Panc1 (cell line): ENCODE measurements around the gene BBOF1. TPM values are rescaled to one million over a fixed set of nuclear protein-coding genes. Genes with fewer than 3 reads are reported as not detected.
"Not testable (repeated sequence)": the region's sequence is repeated elsewhere in the genome, so short reads cannot be mapped to it uniquely, and the experiment has no call there.

Experiments
- ATAC-seq: fragments of 200-7000 bp; cut with Tn5 transposase; 2 replicates; pipeline ENCODE4 v1.9.1; 2020; ENCODE audit warnings: mild to moderate bottlenecking, moderate library complexity
- BruUV-seq: library from RNA; stranded (reverse); fragments of 400-500 nt; replicated peaks from 2 replicates; lab custom pipeline; 2021; lab: Mats Ljungman, UMichigan
- CTCF ChIA-PET: fragments of 300-600 bp; sonication (Branson Sonifier 250); formaldehyde crosslinking; loops from one replicate; lab custom pipeline; 2022; ENCODE audit warnings: antibody characterized with exemption; lab: Charles Lee
- POLR2A ChIA-PET: fragments of 300-600 bp; sonication (Branson Sonifier 250); formaldehyde crosslinking; loops from one replicate; lab custom pipeline; 2022; ENCODE audit warnings: antibody characterized with exemption; lab: Charles Lee
- DNase-seq: peaks from one replicate; pipeline ENCODE4 v3.0.0-alpha.2; 2010; ENCODE audit warnings: low read depth, low spot score
- H3K27ac ChIP-seq: 2 replicates; pipeline ENCODE4 v1.5.1; 2011; ENCODE audit warnings: mild to moderate bottlenecking, low read length, inconsistent platforms
- H3K27me3 ChIP-seq: fragments of 200-500 bp; sonication (Bioruptor generic); 2 replicates; pipeline ENCODE4 v1.6.0; 2014; ENCODE audit warnings: low read length, inconsistent platforms; ENCODE audit not compliant: control insufficient read depth, insufficient read depth
- H3K36me3 ChIP-seq: fragments of 200-500 bp; sonication (Bioruptor generic); 2 replicates; pipeline ENCODE4 v1.5.1; 2014; ENCODE audit warnings: inconsistent platforms, mild to moderate bottlenecking, low read length, moderate library complexity; ENCODE audit not compliant: control insufficient read depth, insufficient read depth
- H3K4me1 ChIP-seq: 2 replicates; pipeline ENCODE4 v1.5.1; 2011; ENCODE audit warnings: inconsistent platforms, mild to moderate bottlenecking, low read length, moderate library complexity; ENCODE audit not compliant: control insufficient read depth, insufficient read depth
- H3K4me3 ChIP-seq, 2 experiments: 2 replicates each; pipeline ENCODE4 v1.5.1; 2011 to 2012; ENCODE audit warnings: low read depth in 2 of 2, low read length in 2 of 2, mild to moderate bottlenecking in 2 of 2, inconsistent platforms in 1 of 2, moderate library complexity in 1 of 2
- H3K9me3 ChIP-seq: fragments of 200-500 bp; sonication (Bioruptor generic); 2 replicates; pipeline ENCODE4 v1.5.1; 2014; ENCODE audit warnings: low read depth, mild to moderate bottlenecking, inconsistent platforms, low read length, moderate library complexity; ENCODE audit not compliant: control insufficient read depth, insufficient read depth
- CTCF ChIP-seq: fragments of 450-650 bp; IDR thresholded peaks from 2 replicates; pipeline ENCODE4 v1.5.1; 2017; ENCODE audit warnings: mild to moderate bottlenecking
- POLR2AphosphoS5 ChIP-seq: IDR thresholded peaks from 2 replicates; pipeline ENCODE4 v1.6.1; 2012; ENCODE audit warnings: mild to moderate bottlenecking, low read depth, low read length, moderate library complexity
- SIN3A ChIP-seq: IDR thresholded peaks from 2 replicates; pipeline ENCODE4 v1.6.1; 2012; ENCODE audit warnings: low read depth, mild to moderate bottlenecking, low read length, moderate library complexity, borderline replicate concordance; ENCODE audit not compliant: insufficient read depth
- TCF7L2 ChIP-seq: IDR thresholded peaks from 2 replicates; pipeline ENCODE4 v1.6.1; 2011; ENCODE audit warnings: mild to moderate bottlenecking, low read depth, low read length, inconsistent platforms
- in situ Hi-C: cut with HindIII; loops from 2 replicates; pipeline ENCODE4 v1.10.0; 2016; ENCODE audit warnings: low sequenced_read_pairs, low pct_unique_long_range_greater_than_20kb
- intact Hi-C: fragments of 100-400 bp; cut with micrococcal nuclease; formaldehyde crosslinking; loops from one replicate; pipeline ENCODE4 v1.10.0; 2022; ENCODE audit not compliant: unreplicated experiment
- total RNA-seq: library from RNA; stranded (reverse); gene quantifications from one replicate; pipeline ENCODE4 v1.2.1, GENCODE V29; 2021; ENCODE audit not compliant: unreplicated experiment
- TF ChIP-seq, protein P1 (sequence below), 2 experiments: IDR thresholded peaks; 2 replicates each; pipeline ENCODE4 v1.6.1; 2011 to 2012; ENCODE audit warnings: low read depth in 2 of 2, control low read depth in 1 of 2, low read length in 1 of 2, mild to moderate bottlenecking in 1 of 2, moderate library complexity in 1 of 2; ENCODE audit not compliant: insufficient read depth in 1 of 2

The BBOF1 gene
- total RNA-seq, 1 experiment from 2014 or later = 1.9 TPM

GRCh38 chr14:73988065-73988464, 31.1 kb upstream of the BBOF1 start:
- intact Hi-C loops = no loop called here
- CTCF ChIA-PET = no interaction called here
- in situ Hi-C loops = no loop called here

GRCh38 chr14:73988656-73989055, 30.5 kb upstream of the BBOF1 start:
- in situ Hi-C loops, H3K4me1 ChIP-seq, CTCF ChIA-PET, POLR2A ChIA-PET, BruUV-seq, H3K27me3 ChIP-seq, ATAC-seq, H3K36me3 ChIP-seq, DNase-seq, intact Hi-C loops, H3K9me3 ChIP-seq, H3K27ac ChIP-seq, H3K4me3 ChIP-seq: not testable (repeated sequence)

More at GRCh38 chr14:73988065-73988464, 31.1 kb upstream of the BBOF1 start:
- H3K27ac ChIP-seq = no peak overlapping the region
- ATAC-seq (no peak), DNase-seq (no peak)
- TF ChIP-seq TCF7L2 (no peak), SIN3A (no peak), CTCF (no peak), POLR2AphosphoS5 (no peak)
- TF ChIP-seq, protein P1, sequence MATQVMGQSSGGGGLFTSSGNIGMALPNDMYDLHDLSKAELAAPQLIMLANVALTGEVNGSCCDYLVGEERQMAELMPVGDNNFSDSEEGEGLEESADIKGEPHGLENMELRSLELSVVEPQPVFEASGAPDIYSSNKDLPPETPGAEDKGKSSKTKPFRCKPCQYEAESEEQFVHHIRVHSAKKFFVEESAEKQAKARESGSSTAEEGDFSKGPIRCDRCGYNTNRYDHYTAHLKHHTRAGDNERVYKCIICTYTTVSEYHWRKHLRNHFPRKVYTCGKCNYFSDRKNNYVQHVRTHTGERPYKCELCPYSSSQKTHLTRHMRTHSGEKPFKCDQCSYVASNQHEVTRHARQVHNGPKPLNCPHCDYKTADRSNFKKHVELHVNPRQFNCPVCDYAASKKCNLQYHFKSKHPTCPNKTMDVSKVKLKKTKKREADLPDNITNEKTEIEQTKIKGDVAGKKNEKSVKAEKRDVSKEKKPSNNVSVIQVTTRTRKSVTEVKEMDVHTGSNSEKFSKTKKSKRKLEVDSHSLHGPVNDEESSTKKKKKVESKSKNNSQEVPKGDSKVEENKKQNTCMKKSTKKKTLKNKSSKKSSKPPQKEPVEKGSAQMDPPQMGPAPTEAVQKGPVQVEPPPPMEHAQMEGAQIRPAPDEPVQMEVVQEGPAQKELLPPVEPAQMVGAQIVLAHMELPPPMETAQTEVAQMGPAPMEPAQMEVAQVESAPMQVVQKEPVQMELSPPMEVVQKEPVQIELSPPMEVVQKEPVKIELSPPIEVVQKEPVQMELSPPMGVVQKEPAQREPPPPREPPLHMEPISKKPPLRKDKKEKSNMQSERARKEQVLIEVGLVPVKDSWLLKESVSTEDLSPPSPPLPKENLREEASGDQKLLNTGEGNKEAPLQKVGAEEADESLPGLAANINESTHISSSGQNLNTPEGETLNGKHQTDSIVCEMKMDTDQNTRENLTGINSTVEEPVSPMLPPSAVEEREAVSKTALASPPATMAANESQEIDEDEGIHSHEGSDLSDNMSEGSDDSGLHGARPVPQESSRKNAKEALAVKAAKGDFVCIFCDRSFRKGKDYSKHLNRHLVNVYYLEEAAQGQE (IDR thresholded peaks at IDR 0.05; ENCODE audit: insufficient read depth in 1 of 2, low read depth in 2 of 2, low read length in 1 of 2) = no peak
- POLR2A ChIA-PET = no interaction called here
- H3K36me3 ChIP-seq = no peaks in the 10 kb centered on the region; the same call in 1 of the 2 replicates
- no TSS peak for BruUV-seq
- H3K9me3 ChIP-seq = no peaks in the 10 kb centered on the region
- H3K4me3 ChIP-seq = no peak overlapping the region
- H3K4me1 ChIP-seq = no peaks in the 10 kb centered on the region
- no peaks in the 10 kb centered on the region for H3K27me3 ChIP-seq

GRCh38 chr14:73991092-73991491, 28.1 kb upstream of the BBOF1 start:
- ATAC-seq (no peak), DNase-seq (no peak)
- ChIA-PET CTCF (no interaction called here), POLR2A (no interaction called here)
- H3K4me3 ChIP-seq = no peak overlapping the region
- no peaks in the 10 kb centered on the region for H3K4me1 ChIP-seq
- H3K9me3 ChIP-seq = no peaks in the 10 kb centered on the region
- no peaks in the 10 kb centered on the region; the same call in 1 of the 2 replicates for H3K36me3 ChIP-seq
- intact Hi-C loops (no loop called here), in situ Hi-C loops (no loop called here)
- TF ChIP-seq POLR2AphosphoS5 (no peak), SIN3A (no peak), CTCF (no peak), TCF7L2 (no peak)
- TF ChIP-seq, protein P1 (IDR thresholded peaks at IDR 0.05; ENCODE audit: insufficient read depth in 1 of 2, low read depth in 2 of 2, low read length in 1 of 2) = no peak
- H3K27me3 ChIP-seq = no peaks in the 10 kb centered on the region
- no peak overlapping the region for H3K27ac ChIP-seq
- no TSS peak for BruUV-seq

- intact Hi-C loops, H3K4me1 ChIP-seq, DNase-seq, H3K4me3 ChIP-seq, H3K27me3 ChIP-seq, BruUV-seq, ATAC-seq, H3K27ac ChIP-seq, in situ Hi-C loops, H3K36me3 ChIP-seq, CTCF ChIA-PET, POLR2A ChIA-PET, H3K9me3 ChIP-seq: not testable (repeated sequence)
Measured at GRCh38 chr14:73994926-73995325, 24.2 kb upstream of the BBOF1 start.
